ENCODE results near the gene YWHAQ.
"Not testable (repeated sequence)": the region's sequence is repeated elsewhere in the genome, so short reads cannot be mapped to it uniquely, and the experiment has no call there.

Gene YWHAQ

GRCh38 chr2:9631878-9632700 is 1.3 kb upstream of the YWHAQ start:
- peak; percentile 70 for DNase-seq (ENCODE audit: low spot score)

GRCh38 chr2:9631553-9631819 is 689 bp upstream of the YWHAQ start:
- DNase-seq (ENCODE audit: low spot score) = no peak

- DNase-seq (ENCODE audit: low spot score) = no peak
Observed at GRCh38 chr2:9630117-9630735, 571 bp downstream of the YWHAQ start.

GRCh38 chr2:9629222-9630116 is 1.3 kb downstream of the YWHAQ start:
- no peak for DNase-seq (ENCODE audit: low spot score)

- DNase-seq (ENCODE audit: low spot score) = no peak
Observed at GRCh38 chr2:9627310-9627709, 3.5 kb downstream of the YWHAQ start.

GRCh38 chr2:9623151-9623550 is 7.6 kb downstream of the YWHAQ start:
- no peak for DNase-seq (ENCODE audit: low spot score)

GRCh38 chr2:9621655-9622054 is 9.1 kb downstream of the YWHAQ start:
- not testable (repeated sequence) for DNase-seq (ENCODE audit: low spot score)

- no peak for DNase-seq (ENCODE audit: low spot score)
Observed at GRCh38 chr2:9618410-9618809, 12.4 kb downstream of the YWHAQ start.

GRCh38 chr2:9617749-9618148 is 13.0 kb downstream of the YWHAQ start:
- DNase-seq (ENCODE audit: low spot score) = no peak

GRCh38 chr2:9617296-9617695 is 13.5 kb downstream of the YWHAQ start:
- no peak for DNase-seq (ENCODE audit: low spot score)

GRCh38 chr2:9614562-9614961 is 16.2 kb downstream of the YWHAQ start:
- no peak for DNase-seq (ENCODE audit: low spot score)

GRCh38 chr2:9613291-9613690 is 17.5 kb downstream of the YWHAQ start:
- no peak for DNase-seq (ENCODE audit: low spot score)

- DNase-seq (ENCODE audit: low spot score) = not testable (repeated sequence)
Observed at GRCh38 chr2:9611549-9611912, 19.3 kb downstream of the YWHAQ start.

GRCh38 chr2:9610781-9611548 is 19.8 kb downstream of the YWHAQ start:
- no peak for DNase-seq (ENCODE audit: low spot score)

GRCh38 chr2:9608491-9608890 is 22.3 kb downstream of the YWHAQ start:
- DNase-seq (ENCODE audit: low spot score) = not testable (repeated sequence)

GRCh38 chr2:9602412-9602811 is 28.4 kb downstream of the YWHAQ start:
- DNase-seq (ENCODE audit: low spot score) = no peak

- DNase-seq (ENCODE audit: low spot score) = no peak
Observed at GRCh38 chr2:9601397-9601796, 29.4 kb downstream of the YWHAQ start.

GRCh38 chr2:9599430-9599829 is 31.4 kb downstream of the YWHAQ start:
- no peak for DNase-seq (ENCODE audit: low spot score)

GRCh38 chr2:9596621-9597311 is 34.0 kb downstream of the YWHAQ start:
- no peak for DNase-seq (ENCODE audit: low spot score)

- no peak for DNase-seq (ENCODE audit: low spot score)
Observed at GRCh38 chr2:9595746-9596145, 35.1 kb downstream of the YWHAQ start.

- DNase-seq (ENCODE audit: low spot score) = not testable (repeated sequence)
Observed at GRCh38 chr2:9595256-9595655, 35.5 kb downstream of the YWHAQ start.
